GM18858 (cell line): Measurements from ENCODE around the gene CCNY.

ENCODE experiments used
- ATAC-seq: cut with Tn5 transposase; IDR thresholded peaks from one replicate; pipeline ENCODE4 v1.9.1; 2021; ENCODE audit not compliant: unreplicated experiment

CCNY gene

DNA sequence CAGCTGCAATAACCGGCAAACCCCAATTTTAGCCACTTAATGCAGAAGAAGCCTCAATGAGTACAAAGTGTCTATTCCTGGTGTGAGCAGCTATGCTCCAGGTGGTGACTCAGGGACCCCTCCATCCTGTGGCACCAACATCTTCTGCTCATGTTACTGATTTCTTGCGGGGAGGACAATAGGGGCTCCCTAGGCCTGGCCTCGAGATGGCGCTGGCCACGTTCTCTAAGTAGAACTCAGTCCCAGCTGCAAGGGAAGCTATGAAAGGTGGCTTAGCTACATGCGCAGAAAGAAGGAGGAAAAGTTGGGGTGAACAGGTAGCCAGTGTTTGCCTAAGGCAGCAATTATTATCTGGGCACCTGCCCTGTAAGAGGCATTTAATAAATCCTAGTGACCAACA, 275.4 kb downstream of the CCNY start:
- ATAC-seq: no peak

DNA sequence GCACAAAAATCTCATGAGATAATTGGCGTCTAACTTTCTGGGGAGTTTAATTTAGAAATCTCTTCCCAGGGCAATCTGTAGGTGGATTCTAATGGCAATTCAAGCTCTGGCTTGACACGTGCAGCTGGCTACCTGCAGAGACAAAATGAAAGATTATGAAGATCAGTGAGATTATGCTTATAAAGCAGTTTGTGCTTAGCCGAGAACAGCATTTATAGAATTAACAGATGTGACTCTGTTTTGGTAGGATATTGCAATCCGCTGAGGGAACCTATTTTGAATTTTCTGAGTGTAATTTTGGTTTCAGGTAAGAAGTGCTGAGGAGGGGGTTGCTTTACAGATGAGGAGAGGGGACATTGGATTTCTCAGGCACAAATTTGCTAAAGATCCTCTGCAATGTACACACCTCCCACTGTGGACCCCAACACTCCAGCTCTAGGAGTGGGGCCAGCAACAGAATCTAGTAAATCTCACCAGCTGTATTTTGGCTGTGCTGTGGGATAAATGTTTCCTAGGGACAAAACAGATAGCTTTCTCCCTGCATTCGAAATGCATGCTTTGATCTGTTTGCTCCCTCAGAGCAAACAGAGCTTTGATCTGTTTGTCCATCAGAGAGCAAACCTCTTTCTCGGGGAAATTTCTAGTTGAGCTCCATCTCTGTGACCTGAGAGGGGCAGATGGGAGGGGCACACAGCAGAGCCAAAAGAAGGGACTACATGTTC, 276.2 kb downstream of the CCNY start:
- no peak for ATAC-seq

DNA sequence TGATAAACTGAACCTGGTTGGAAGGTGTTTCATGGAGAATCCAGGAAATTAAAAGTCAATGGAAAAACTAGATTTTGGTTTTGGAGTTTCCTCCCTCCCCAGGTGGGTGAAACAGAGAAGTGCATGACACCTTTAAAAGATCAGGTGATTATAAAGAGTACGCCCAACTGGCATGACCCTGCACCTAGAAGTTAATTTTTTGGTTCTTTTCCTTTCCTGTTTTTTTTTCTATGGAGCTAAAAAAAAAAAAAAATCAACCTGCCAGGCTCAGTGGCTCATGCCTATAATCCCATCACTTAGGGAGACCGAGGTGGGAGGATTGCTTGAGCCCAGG, 276.8 kb downstream of the CCNY start:
- ATAC-seq: no peak

DNA sequence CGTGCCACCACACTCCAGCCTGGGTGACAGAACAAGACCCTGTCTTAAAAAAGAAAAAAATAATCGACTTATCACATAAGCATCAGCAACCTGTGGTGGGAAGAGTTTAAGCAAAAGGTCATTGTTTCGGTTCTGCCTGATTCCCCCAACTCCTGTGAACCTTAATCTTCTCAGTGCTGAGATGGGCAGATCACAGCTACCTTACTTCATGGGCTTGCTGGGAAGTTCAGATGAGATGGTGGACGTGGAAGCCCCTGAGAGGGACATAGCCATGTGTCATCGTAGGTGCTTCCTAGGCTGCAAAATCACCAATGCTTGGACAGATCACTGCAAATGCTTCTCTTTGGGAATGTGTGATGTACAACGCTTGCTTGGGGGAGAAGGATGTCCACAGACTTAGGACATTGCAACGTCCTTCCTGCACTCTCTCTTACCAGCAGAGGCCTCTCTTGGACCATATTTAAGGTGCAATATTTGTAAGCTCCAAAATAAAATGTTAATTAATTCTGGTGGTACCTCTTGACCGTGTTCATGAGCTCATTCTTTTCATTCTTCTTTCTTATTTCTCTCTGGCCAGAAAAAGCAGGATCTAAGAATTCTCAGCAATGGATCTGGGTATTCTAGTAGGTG, 277.4 kb downstream of the CCNY start:
- no peak for ATAC-seq

DNA sequence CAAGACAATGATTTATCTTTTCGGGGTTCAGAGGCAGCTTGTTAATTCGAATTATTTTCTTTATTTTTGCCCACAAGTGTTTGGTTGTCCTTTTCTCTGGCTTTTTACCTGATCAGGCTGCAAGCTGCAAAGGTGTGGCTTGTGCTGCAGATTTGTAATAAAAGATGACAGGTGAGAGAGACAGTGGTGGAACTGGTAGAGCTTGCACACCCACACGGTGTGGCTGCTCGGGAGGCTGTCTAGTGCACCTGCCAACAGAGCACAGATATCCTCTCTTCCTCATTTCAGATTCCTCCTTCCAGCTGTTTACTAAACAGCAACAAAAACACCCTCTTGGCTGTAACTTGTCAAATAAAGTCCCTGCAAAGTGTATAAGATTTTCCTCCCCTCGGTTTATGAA, 278.0 kb downstream of the CCNY start:
- no peak for ATAC-seq
